NCI-H69 (cell line): ENCODE data around the gene ZNF567.
A peak's percentile ranks its signal among the peaks of the same experiment; 100 is the strongest.
"Not testable (repeated sequence)": the region's sequence is repeated elsewhere in the genome, so short reads cannot be mapped to it uniquely, and the experiment has no call there.

Experiments used
- DNase-seq: peaks from one replicate; lab custom pipeline; 2025; lab: John Stamatoyannopoulos, UW

The ZNF567 gene

GRCh38 chr19:36687214-36688056 lies at the start of gene ZNF567:
TSS of gene ZNF567 (plus strand) at chr19:36687612. CDS start at chr19:36694868, 7,256 bp downstream.
- peak; percentile 98 for DNase-seq

- DNase-seq: no peak
These were observed 48.4 kb upstream of the ZNF567 start for GRCh38 chr19:36638862-36639510.

GRCh38 chr19:36646746-36647145 lies 40.7 kb upstream of the ZNF567 start:
- DNase-seq: no peak

- no peak for DNase-seq
These were observed 34.5 kb upstream of the ZNF567 start for GRCh38 chr19:36652958-36653357.

GRCh38 chr19:36665832-36666231 lies 21.6 kb upstream of the ZNF567 start:
- no peak for DNase-seq

GRCh38 chr19:36668646-36669045 lies 18.8 kb upstream of the ZNF567 start:
- DNase-seq: no peak

GRCh38 chr19:36672368-36672767 lies 15.0 kb upstream of the ZNF567 start:
- no peak for DNase-seq

- no peak for DNase-seq
These were observed 13.2 kb upstream of the ZNF567 start for GRCh38 chr19:36674201-36674600.

- DNase-seq: no peak
These were observed 8.0 kb upstream of the ZNF567 start for GRCh38 chr19:36679455-36679854.

- no peak for DNase-seq
These were observed 1.6 kb upstream of the ZNF567 start for GRCh38 chr19:36685835-36686234.

GRCh38 chr19:36686365-36687213 lies 823 bp upstream of the ZNF567 start:
- DNase-seq: peak; percentile 57

GRCh38 chr19:36688058-36688457 lies 646 bp downstream of the ZNF567 start:
- no peak for DNase-seq

- DNase-seq: no peak
These were observed 19.7 kb downstream of the ZNF567 start for GRCh38 chr19:36707134-36707533.

- DNase-seq: no peak
These were observed 22.0 kb downstream of the ZNF567 start for GRCh38 chr19:36709423-36709822.

GRCh38 chr19:36719687-36720556 lies 32.5 kb downstream of the ZNF567 start:
- DNase-seq: peak; percentile 8

GRCh38 chr19:36736166-36736565 lies 48.8 kb downstream of the ZNF567 start:
- not testable (repeated sequence) for DNase-seq

- no peak for DNase-seq
These were observed 58.5 kb downstream of the ZNF567 start for GRCh38 chr19:36745870-36746269.

GRCh38 chr19:36747750-36748149 lies 60.3 kb downstream of the ZNF567 start:
- DNase-seq: no peak

GRCh38 chr19:36748431-36749275 lies 61.2 kb downstream of the ZNF567 start:
- DNase-seq: no peak

GRCh38 chr19:36749613-36750012 lies 62.2 kb downstream of the ZNF567 start:
- DNase-seq: not testable (repeated sequence)
